Lung (tissue), 12 donors: ENCODE results near the gene ANKZF1. TPM values are rescaled to one million over a fixed set of nuclear protein-coding genes. Genes with fewer than 3 reads are reported as not detected.

Experiments used
- ATAC-seq: fragments of 200-7000 bp; cut with Tn5 transposase; one replicate; pipeline ENCODE4 v1.9.1; 2020; ENCODE audit warnings: moderate number of reproducible peaks; ENCODE audit not compliant: insufficient read depth, low FRiP score
- DNase-seq, 3 donors: peaks; one replicate each; pipeline ENCODE4 v3.0.0-alpha.2; 2013 to 2017
- H3K27ac ChIP-seq, 2 donors: one replicate each; pipeline ENCODE4 v1.5.1; 2013; ENCODE audit warnings: mild to moderate bottlenecking in 2 of 2, moderate library complexity in 2 of 2, control low read depth in 1 of 2, inconsistent platforms in 1 of 2, low read depth in 1 of 2, low read length in 1 of 2
- H3K27me3 ChIP-seq, 3 donors: one replicate each; pipeline ENCODE4 v1.5.1; 2013; ENCODE audit warnings: low read length in 2 of 3; ENCODE audit not compliant: control insufficient read depth in 3 of 3, insufficient read depth in 3 of 3
- H3K36me3 ChIP-seq, 4 donors: one replicate each; pipeline ENCODE4 v1.5.1; 2013; ENCODE audit warnings: low read length in 4 of 4, mild to moderate bottlenecking in 1 of 4, moderate library complexity in 1 of 4; ENCODE audit not compliant: control insufficient read depth in 4 of 4, insufficient read depth in 4 of 4
- H3K4me1 ChIP-seq, 5 donors: one replicate each; pipeline ENCODE4 v1.5.1; 2013; ENCODE audit warnings: low read length in 5 of 5, mild to moderate bottlenecking in 2 of 5, moderate library complexity in 1 of 5; ENCODE audit not compliant: control insufficient read depth in 5 of 5, insufficient read depth in 5 of 5
- H3K4me3 ChIP-seq: one replicate; pipeline ENCODE4 v1.5.1; 2013; ENCODE audit warnings: mild to moderate bottlenecking, control low read depth, moderate library complexity
- H3K9ac ChIP-seq, 2 donors: one replicate each; pipeline ENCODE4 v1.5.1; 2013; ENCODE audit warnings: low read length in 2 of 2, control low read depth in 1 of 2; ENCODE audit not compliant: insufficient read depth in 1 of 2
- H3K9me3 ChIP-seq, 4 donors: one replicate each; pipeline ENCODE4 v1.5.1; 2013; ENCODE audit warnings: low read length in 3 of 4, mild to moderate bottlenecking in 1 of 4, moderate library complexity in 1 of 4; ENCODE audit not compliant: control insufficient read depth in 4 of 4, insufficient read depth in 3 of 4
- CTCF ChIP-seq: IDR thresholded peaks from 2 replicates; pipeline ENCODE4 v1.5.1; 2012; ENCODE audit warnings: mild to moderate bottlenecking; ENCODE audit errors: control extremely low read depth, extremely low read depth
- WGBS, 2 donors: extraction: QIAGEN DNeasy Blood & Tissue Kit; methylation state at CpG; one replicate each; pipeline ENCODE4 v1.1.7; 2013; 5-methylcytosine and 5-hydroxymethylcytosine counted together
- polyA plus RNA-seq, 2 donors: library from polyadenylated mRNA; stranded (reverse); fragments of 200-250 nt; gene quantifications; one replicate each; pipeline ENCODE4 v1.2.1, GENCODE V29; 2013
- total RNA-seq, 2 donors: library from RNA; depleted of rRNA in 1 of 2; stranded (reverse); fragments of >200 nt in 1 of 2; gene quantifications; one replicate each; pipeline ENCODE4 v1.2.1, GENCODE V29; 2014 to 2021
- donor health status: control.
- donor health status: control.
- donor health status: Bipolar disorder and iron deficiency.
- donor health status: healthy.
- donor health status: DM: yes; HTN: yes; CAD: no.

Gene ANKZF1
- total and polyA plus RNA-seq, 4 donors, result 22.3 to 101 (median 34.2) TPM

DNA sequence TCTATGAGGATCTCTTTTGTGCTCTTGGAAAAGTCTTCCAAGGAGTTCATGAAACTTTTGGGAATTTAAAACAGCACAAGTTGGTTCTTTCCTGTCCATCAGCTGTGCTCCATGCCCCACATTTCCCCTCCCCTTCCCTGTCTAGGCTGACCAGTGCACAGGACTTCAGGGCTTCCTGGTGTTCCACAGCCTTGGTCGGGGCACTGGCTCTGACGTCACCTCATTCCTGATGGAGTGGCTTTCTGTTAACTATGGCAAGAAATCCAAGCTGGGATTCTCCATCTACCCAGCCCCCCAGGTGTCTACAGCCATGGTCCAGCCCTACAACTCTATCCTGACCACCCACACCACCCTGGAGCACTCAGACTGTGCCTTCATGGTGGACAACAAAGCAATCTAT is 41.4 kb downstream of the ANKZF1 start:
- DNase-seq, result no peak
- Histone ChIP-seq H3K4me1 (peaks cover 0 to 4% (median 0%) of the 10 kb centered on the region in 5 donors), H3K27me3 (no peaks in the 10 kb centered on the region), H3K27ac (no peak overlapping the region), H3K4me3 (no peak overlapping the region), H3K9ac (no peak overlapping the region), H3K36me3 (no peaks in the 10 kb centered on the region), H3K9me3 (peaks cover 0 to 2% (median 0%) of the 10 kb centered on the region in 4 donors)
- TF ChIP-seq CTCF, result no peak
- ATAC-seq, result no peak
- WGBS, 2 donors, result 86 to 87% methylated on average over 2 of the region's 2 CpGs

DNA sequence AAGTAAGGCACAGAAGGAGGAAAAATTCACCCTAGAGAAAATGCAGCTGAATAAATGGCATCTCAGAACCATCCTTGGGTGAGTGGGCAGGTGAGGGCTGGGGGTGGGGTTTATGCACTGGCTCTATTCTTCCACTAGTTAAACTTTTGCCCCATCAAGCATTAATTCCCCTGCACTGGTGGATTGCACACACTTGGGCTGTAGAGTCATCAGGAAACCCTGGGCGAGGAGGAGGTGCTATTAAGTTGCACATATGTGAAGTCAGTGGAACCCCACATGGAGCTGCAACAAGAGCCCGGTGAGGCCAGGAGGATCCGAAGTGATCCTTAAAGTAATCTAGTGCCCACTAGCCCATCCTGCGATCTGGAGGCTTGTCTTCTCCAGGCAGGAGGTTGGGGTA is 42.8 kb downstream of the ANKZF1 start:
- no peaks in the 10 kb centered on the region for H3K36me3 ChIP-seq
- DNase-seq (no peak), ATAC-seq (no peak)
- no peaks in the 10 kb centered on the region for H3K27me3 ChIP-seq
- H3K27ac ChIP-seq, result no peak overlapping the region
- H3K4me1 ChIP-seq, result peaks cover 0 to 4% (median 0%) of the 10 kb centered on the region in 5 donors
- H3K4me3 ChIP-seq, result no peak overlapping the region
- WGBS, 2 donors, result 87 to 91% methylated on average over 4 of the region's 4 CpGs
- no peak for TF ChIP-seq CTCF
- H3K9ac ChIP-seq, result no peak overlapping the region
- H3K9me3 ChIP-seq, result peaks cover 0 to 2% (median 0%) of the 10 kb centered on the region in 4 donors

DNA sequence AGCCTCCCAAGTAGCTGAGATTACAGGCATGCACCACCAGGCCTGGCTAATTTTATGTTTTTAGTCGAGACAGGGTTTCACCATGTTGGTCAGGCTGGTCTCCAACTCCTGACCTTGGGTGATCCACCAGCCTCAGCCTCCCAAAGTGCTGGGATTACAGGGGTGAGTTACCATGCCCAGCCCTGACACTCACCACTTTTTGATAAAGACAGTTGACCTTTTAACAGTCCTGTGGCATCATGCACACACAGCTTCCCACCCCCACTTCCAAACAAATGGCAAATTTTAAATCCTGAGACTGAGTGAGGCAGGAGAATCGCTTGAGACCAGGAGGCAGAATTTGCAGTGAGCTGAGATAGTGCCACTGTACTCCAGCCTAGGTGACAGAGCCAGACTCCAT is 43.4 kb downstream of the ANKZF1 start:
- H3K27ac ChIP-seq, result peak overlapping the region in 1 of 2 donors; percentile 79
- ATAC-seq, result no peak

More for the DNA sequence above, 43.4 kb downstream of the ANKZF1 start:
- no peaks in the 10 kb centered on the region for H3K27me3 ChIP-seq
- H3K9me3 ChIP-seq, result peaks cover 0 to 2% (median 0%) of the 10 kb centered on the region in 4 donors
- no peak overlapping the region for H3K4me3 ChIP-seq
- no peak overlapping the region for H3K9ac ChIP-seq
- no peak for DNase-seq
- WGBS, 2 donors, result 77 to 80% methylated on average over 2 of the region's 2 CpGs
- no peaks in the 10 kb centered on the region for H3K36me3 ChIP-seq
- TF ChIP-seq CTCF, result no peak
- peaks cover under 1 to 4% (median 3%) of the 10 kb centered on the region in 5 donors for H3K4me1 ChIP-seq
